ENCODE data around the gene IFT57.
"Not testable (repeated sequence)": the region's sequence is repeated elsewhere in the genome, so short reads cannot be mapped to it uniquely, and the experiment has no call there.

Gene IFT57

GRCh38 chr3:108157273-108157672, 65.0 kb downstream of the IFT57 start:
- no peak for DNase-seq

DNA sequence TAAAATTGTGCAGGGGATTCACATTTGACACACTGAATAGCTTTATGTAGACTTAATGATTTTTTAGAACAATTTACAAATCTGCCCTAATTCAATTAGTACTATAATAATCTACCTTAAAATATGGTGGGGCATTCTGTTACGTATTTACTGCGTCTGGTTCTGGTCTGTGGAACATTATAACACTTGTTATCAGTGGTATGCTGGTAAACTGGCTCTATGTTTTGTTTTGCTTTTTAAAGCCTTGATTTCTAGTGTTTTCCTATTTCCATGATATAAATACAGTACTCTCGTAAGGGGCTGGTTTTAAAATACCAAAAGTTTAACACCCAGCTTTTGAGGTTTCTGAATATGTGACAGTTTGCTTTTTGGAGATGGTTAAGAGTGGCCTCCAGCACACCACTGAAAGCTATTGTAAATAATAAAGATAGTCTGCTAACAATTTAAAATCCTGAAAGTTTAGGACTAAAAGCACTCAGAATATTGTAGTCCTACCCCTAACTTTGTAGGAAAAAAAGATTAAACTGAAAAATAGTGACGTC, 65.8 kb downstream of the IFT57 start:
- no peak for DNase-seq

GRCh38 chr3:108155642-108156041, 66.6 kb downstream of the IFT57 start:
- DNase-seq, result not testable (repeated sequence)

DNA sequence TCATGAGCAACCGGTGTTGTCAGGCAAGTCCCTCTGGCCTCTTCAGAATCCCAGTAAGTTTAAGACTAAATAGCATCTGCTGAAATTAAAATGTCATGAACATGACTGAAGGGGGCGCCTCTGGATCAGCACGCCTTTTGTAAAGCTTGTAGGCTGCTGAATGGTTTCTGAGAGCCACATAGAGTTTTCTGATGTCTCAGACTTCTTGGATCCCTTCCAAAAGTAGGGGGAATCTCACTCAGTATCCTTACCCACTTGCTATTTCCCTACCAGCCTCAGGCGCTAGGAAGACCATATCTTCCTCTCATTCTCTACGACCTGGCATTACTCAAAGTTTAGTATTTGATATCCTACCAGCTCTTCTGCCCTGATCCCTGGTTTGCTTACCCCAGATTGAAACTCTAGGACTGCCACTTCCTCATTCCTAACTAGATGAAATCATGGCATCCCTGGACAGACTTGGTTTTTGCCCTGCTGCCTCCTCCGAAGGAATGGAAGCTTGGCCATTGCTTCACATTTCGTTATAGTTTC, 68.7 kb downstream of the IFT57 start:
- DNase-seq, result peak; percentile 10 to 43

GRCh38 chr3:108152274-108152673, 70.0 kb downstream of the IFT57 start:
- no peak for DNase-seq

DNA sequence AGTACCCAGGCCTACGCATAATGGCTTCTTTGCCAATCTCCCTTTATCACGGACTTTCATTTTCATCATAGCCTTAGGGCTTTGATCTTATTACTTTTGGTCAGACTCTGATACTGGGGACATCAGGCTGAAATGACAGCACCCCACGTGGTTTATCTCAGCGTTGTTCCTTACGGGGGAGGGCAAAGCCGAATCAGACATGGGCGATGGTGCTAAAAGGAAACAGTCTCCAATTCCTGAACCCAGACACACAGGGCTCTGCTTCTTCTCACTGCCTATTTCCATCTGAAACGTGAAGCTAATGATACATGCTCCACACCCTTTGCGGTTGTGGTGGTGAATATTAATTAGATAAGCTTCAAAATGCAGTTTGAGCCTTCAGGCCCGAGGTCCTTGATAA, 72.0 kb downstream of the IFT57 start:
- no peak for DNase-seq

GRCh38 chr3:108146139-108146538, 76.1 kb downstream of the IFT57 start:
- DNase-seq, result no peak

GRCh38 chr3:108145578-108145977, 76.6 kb downstream of the IFT57 start:
- DNase-seq, result no peak

GRCh38 chr3:108137460-108137814, 84.8 kb downstream of the IFT57 start:
- DNase-seq, result no peak

GRCh38 chr3:108136561-108137459, 85.4 kb downstream of the IFT57 start:
- no peak for DNase-seq

GRCh38 chr3:108134555-108134880, 87.7 kb downstream of the IFT57 start:
- no peak for DNase-seq

- no peak for DNase-seq
These were observed 88.2 kb downstream of the IFT57 start for GRCh38 chr3:108133858-108134554.

DNA sequence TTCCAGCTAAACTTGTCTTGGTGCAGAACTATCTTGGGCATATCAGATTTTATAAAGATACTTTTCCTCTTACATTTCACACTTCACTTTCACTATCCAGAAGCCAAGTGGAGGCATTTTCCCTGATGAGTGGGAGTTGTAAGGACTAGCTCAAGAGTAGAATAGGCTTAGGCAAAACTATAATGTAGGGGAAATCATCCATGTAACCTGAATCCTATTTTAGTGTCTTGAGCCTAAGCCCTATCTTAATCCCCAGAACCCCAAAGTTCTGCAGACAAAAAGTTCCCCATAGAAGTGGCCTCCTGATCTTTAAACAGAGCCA, 89.2 kb downstream of the IFT57 start:
- no peak for DNase-seq

DNA sequence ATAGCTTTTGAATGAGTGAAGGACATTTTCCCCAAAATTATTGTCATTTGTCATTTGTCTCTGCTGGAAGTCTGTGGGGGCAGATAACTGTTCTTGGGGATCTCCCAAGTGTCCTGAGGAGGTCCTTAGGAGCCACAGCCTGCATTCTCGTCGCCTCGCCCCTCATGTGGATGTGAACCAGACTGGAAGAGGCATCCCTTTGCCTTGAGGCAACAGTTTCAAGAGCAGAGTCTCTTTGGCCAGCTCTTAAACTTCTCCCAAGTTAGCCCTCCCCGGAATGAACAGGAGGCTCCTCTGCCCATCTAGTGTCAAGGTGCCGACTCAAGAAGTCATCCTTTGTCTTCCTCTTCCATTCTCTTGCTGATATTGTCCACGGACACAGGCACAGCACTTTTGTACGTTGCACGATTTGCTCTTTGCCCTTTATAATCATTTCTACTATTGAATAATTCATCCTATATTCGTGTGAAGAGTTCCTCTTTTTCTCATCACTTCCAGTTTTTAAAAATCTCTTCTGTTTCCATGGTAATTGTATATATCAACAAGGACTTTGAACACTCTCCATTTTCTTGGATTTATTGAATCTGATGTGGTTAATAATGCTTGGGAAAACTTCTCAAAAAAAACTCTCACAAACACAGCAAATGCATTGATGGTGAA, 90.6 kb downstream of the IFT57 start:
- DNase-seq, result no peak

GRCh38 chr3:108130701-108131474, 91.3 kb downstream of the IFT57 start:
- DNase-seq, result peak; percentile 23 to 57

GRCh38 chr3:108130236-108130635, 92.0 kb downstream of the IFT57 start:
- no peak for DNase-seq

DNA sequence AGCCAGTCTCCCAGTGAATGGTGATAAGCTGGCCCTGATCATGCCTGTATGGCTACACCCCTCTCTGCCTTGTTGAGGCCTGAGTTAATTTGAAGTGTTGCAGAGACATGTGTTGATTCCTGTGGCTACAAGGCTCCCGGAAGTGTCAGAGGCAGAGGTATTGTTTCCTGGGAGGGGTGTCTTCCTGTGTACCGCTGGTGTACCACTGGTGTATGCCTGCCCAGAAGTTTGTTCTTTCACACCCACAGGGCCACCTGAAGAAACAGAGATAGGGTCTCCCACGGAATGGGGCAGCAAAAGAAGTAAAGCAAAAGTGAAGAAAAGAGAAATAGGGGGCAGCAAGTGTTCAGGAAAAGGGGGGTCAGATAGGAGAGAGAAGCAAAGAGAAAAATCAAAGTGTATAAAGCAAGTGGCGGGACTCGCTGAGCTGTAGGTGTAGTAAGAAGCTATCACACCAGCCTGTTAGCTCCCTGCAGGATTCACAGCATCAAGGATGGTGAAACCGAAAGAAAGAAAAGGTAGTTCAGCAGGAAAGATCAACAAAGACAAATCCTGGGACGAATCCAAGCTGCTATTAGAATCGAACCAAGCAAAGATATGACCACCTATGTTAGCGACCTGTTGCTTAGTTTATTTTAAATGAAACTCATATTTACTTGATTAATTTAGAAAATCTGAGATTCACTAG, 94.8 kb downstream of the IFT57 start:
- DNase-seq, result no peak

DNA sequence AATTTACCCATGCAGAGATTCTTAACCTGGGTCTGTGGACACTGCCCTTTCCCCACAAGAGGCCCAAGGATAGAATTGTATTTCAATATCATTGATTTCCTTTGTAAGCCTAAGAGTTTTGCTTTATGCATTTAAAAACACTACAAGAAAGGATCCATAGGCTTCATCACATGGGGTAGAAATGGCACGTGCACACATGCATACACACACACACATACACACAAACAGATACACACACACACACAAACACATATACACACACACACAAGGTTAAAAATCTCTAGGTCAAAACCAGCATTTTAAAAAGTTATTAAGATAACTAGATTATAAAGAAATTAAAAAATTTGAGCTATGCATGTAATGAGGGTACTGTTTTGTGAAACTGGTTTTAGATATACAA, 95.9 kb downstream of the IFT57 start:
- DNase-seq, result no peak

- DNase-seq, result no peak
These were observed 96.6 kb downstream of the IFT57 start for GRCh38 chr3:108125550-108126071.

DNA sequence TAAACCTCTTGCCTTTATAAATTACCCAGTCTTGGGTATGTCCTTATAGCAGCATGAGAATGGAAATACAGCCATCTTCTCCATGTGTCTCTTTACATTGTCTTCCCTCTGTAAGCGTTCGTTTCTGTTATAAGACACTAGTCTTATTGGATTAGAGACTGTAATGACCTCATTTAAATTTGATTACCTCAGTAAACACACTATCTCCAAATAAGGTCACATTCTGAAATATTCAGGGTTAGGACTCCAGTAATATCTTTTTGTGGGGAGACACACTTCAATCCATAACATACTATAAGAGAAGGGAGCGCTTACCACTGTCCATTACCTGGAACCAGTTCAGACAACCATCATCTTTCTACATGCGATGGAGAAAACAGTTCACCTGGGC, 97.1 kb downstream of the IFT57 start:
- no peak for DNase-seq

DNA sequence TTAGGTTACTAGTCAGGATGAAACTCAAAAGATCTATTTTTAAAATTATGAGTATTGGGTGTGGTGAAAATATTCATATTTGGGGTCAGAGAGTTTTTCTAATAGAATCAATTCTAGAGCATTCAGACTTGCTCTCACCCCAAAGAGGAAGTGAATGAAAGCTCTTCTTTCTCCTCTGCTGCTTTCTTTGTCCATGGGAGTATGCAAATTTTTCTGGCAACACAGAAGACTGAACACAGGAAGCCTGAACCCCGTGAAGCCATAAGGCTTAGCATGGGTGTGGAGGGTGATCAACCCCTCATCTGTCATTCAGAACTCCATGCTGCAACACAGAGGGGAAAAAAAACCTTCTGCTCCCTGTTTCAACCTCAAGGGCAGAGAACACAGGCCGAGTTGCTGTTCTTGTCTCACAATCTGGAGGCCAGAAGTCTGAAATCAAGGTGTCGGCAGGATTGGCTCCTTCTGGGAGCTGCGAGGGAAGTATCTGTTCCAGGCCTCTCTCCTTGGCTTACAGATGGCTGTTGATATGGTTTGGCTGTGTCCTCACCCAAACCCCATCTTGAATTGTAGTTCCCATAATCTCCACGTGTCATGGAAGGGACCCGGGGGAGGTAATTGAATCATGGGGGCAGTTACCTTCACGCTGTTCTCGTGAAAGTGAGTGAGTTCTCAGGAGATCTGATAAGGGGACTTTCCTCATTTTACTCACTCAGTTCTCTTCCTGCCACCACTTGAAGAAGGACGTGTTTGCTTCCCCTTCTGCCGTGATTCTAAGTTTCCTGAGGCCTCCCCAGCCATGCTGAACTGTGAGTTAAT, 97.7 kb downstream of the IFT57 start:
- no peak for DNase-seq

Data from SW 1271 (cell line).